A549 (cell line): Measurements from ENCODE around the gene ATOSB. TPM values are rescaled to one million over a fixed set of nuclear protein-coding genes. Genes with fewer than 3 reads are reported as not detected.
A peak's percentile ranks its signal among the peaks of the same experiment; 100 is the strongest.

Experiments used
- ATAC-seq, 2 experiments: fragments of 200-7000 bp in 1 of 2; fragments of >200 bp in 1 of 2; cut with Nextera tagmentation in 1 of 2; cut with Tn5 transposase in 1 of 2; 3 replicates each; pipeline versions ENCODE4 v1.8.0 to v1.9.1; 2018 to 2020; ENCODE audit warnings: mild to moderate bottlenecking in 1 of 2, moderate library complexity in 1 of 2
- CTCF ChIA-PET: fragments of 300-600 bp; sonication (Branson Sonifier 250); formaldehyde crosslinking; extraction: SDS; loops from one replicate; lab custom pipeline; 2021; ENCODE audit warnings: antibody characterized with exemption, inconsistent platforms; lab: Yijun Ruan, JAX
- POLR2A ChIA-PET: fragments of 350-600 bp; formaldehyde crosslinking; extraction: SDS; loops from one replicate; lab custom pipeline; 2021; ENCODE audit warnings: antibody characterized with exemption, inconsistent platforms; lab: Yijun Ruan, JAX
- DNase-seq, 2 experiments: peaks; one replicate each; pipeline versions ENCODE4 v3.0.0 to v3.0.0-alpha.2; 2011 to 2016; ENCODE audit warnings: low read depth in 1 of 2, low spot score in 1 of 2
- FAIRE-seq: peaks from 2 replicates; lab custom pipeline; 2011; peaks lifted over from hg19 to GRCh38; lab: Jason Lieb, UNC
- H3K27ac ChIP-seq, 2 experiments: fragments of >200 bp; sonication (Bioruptor Twin); formaldehyde crosslinking; 3 replicates each; pipeline ENCODE4 v1.5.1; 2016 to 2017
- H3K4me1 ChIP-seq: fragments of >200 bp; sonication (Bioruptor Twin); formaldehyde crosslinking; 3 replicates; pipeline ENCODE4 v1.6.1; 2016
- H3K4me2 ChIP-seq: fragments of >200 bp; sonication (Bioruptor Twin); formaldehyde crosslinking; 3 replicates; pipeline ENCODE4 v1.6.1; 2016
- H3K4me3 ChIP-seq: fragments of >200 bp; sonication (Bioruptor Twin); formaldehyde crosslinking; 3 replicates; pipeline ENCODE4 v1.5.1; 2016
- H3K9me3 ChIP-seq: fragments of >200 bp; sonication (Bioruptor Twin); formaldehyde crosslinking; 3 replicates; pipeline ENCODE4 v1.6.1; 2016
- EHF ChIP-seq: fragments of 250-450 bp; sonication (Bioruptor Pico); IDR thresholded peaks from 2 replicates; pipeline ENCODE4 v1.5.0; 2020; ENCODE audit warnings: mild to moderate bottlenecking
- FOSB ChIP-seq: fragments of 250-450 bp; sonication (Bioruptor Pico); IDR thresholded peaks from 2 replicates; pipeline ENCODE4 v1.5.0; 2020; ENCODE audit warnings: mild to moderate bottlenecking, moderate library complexity
- GATA3 ChIP-seq: IDR thresholded peaks from 2 replicates; pipeline ENCODE4 v1.6.1; 2012; ENCODE audit warnings: borderline replicate concordance
- KDM1A ChIP-seq: fragments of 200-600 bp; sonication (generic); IDR thresholded peaks from 2 replicates; pipeline ENCODE4 v1.6.1; 2016; ENCODE audit warnings: low read depth, mild to moderate bottlenecking
- NFE2L2 ChIP-seq: fragments of 150-350 bp; conservative IDR thresholded peaks from 2 replicates; pipeline ENCODE4 v1.6.1; 2014; ENCODE audit warnings: low read length
- POLR2AphosphoS2 ChIP-seq: conservative IDR thresholded peaks from 2 replicates; pipeline ENCODE4 v1.6.1; 2012; ENCODE audit warnings: low read length, improper control_type of control experiment, inconsistent platforms
- SREBF2 ChIP-seq: fragments of 450-650 bp; IDR thresholded peaks from 2 replicates; pipeline ENCODE4 v1.6.1; 2014; ENCODE audit warnings: mild to moderate bottlenecking, moderate library complexity
- ZNF302 ChIP-seq: fragments of 250-450 bp; sonication (Bioruptor Pico); IDR thresholded peaks from 2 replicates; pipeline ENCODE4 v1.9.0; 2021; ENCODE audit warnings: inconsistent platforms, mild to moderate bottlenecking, moderate library complexity
- ZSCAN20 ChIP-seq: fragments of 250-450 bp; sonication (Bioruptor Pico); IDR thresholded peaks from 2 replicates; pipeline ENCODE4 v1.8.0; 2022; ENCODE audit warnings: mild to moderate bottlenecking, moderate library complexity
- WGBS: methylation state at CpG from one replicate; pipeline ENCODE4 v1.1.6; 2017; ENCODE audit errors: missing lambda C conversion rate; 5-methylcytosine and 5-hydroxymethylcytosine counted together
- polyA plus RNA-seq, 4 experiments: library from polyadenylated mRNA; depleted of rRNA in 3 of 4; stranded (reverse); fragments of >200 nt; fragmentation: RNase III in 1 of 4; extraction: RNeasy Plus Mini Kit Qiagen cat#74134 plus additional on column Dnase treatment in 1 of 4; gene quantifications; 2 replicates in 3 of 4; 3 replicates in 1 of 4; pipeline ENCODE4 v1.2.3, GENCODE V29; 2011 to 2017
- TF ChIP-seq, protein P1 (sequence below): IDR thresholded peaks from 2 replicates; pipeline ENCODE4 v1.6.1; 2012; ENCODE audit warnings: low read depth, borderline replicate concordance
- TF ChIP-seq, protein P2 (sequence below): fragments of 200-600 bp; sonication (generic); IDR thresholded peaks from 2 replicates; pipeline ENCODE4 v1.6.1; 2016; ENCODE audit warnings: antibody characterized with exemption, mild to moderate bottlenecking, moderate library complexity

The ATOSB gene
- polyA plus RNA-seq, 2 of the 4 experiments (the other 2 are of a cell fraction): 11.8 to 14.0 TPM

DNA sequence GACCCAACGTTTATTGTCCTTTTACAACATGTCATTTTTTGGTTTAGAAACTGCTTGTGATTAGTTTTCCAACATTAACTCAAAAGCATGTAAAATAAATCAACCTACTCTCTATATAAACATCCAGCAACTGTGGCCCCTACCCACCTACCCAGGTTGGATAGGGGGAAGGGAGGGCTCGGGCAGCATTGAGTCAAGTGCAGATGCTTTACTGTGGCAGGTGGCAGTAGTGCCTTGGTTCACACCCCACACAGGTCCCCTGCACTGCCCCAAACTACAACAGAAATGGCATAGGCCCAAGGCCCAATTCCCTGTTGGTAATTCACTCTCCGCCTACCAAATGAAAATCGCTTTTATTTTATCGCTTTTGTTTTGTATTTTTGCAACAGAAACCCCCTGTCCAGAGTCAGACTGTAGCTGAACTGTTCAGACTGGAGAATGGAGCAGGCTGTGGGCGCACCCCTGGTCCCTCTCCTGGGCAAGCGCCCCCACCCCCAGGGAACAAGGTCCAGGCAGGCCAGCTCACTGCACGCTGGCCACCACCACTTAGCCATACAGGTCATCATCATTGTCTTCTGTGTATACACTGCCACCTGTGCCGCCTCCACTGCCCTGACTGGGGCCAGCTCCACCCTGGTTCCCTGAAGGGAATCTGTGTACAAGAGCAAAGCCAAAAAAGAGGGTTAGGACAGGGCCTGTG lies 58.9 kb downstream of the ATOSB start:
- ChIA-PET POLR2A (interaction anchor here (1.0 to 3.4 kb wide), 2 partner anchors 15 to 23 kb away, joined by 3 to 16 read pairs; partner anchors contain the start of genes FANCG and VCP), CTCF (interaction anchor here (0.6 to 1.6 kb wide), 4 partner anchors 13 to 157 kb away, joined by 3 to 8 read pairs (median 4); partner anchors contain the start of gene VCP)
- 91% methylated on average over 8 of the region's 9 CpGs for WGBS
- ATAC-seq (peak in 1 of 2 experiments; percentile 43; a peak in 4 of 6 replicates), FAIRE-seq (no peak), DNase-seq (no peak)
- Histone ChIP-seq H3K4me1 (no peaks in the 10 kb centered on the region), H3K4me3 (no peak overlapping the region), H3K4me2 (no peak overlapping the region), H3K9me3 (no peaks in the 10 kb centered on the region), H3K27ac (no peak overlapping the region)
- no peak for TF ChIP-seq NFE2L2
- no peak for TF ChIP-seq SREBF2
- TF ChIP-seq EHF: no peak
- TF ChIP-seq, protein P1, sequence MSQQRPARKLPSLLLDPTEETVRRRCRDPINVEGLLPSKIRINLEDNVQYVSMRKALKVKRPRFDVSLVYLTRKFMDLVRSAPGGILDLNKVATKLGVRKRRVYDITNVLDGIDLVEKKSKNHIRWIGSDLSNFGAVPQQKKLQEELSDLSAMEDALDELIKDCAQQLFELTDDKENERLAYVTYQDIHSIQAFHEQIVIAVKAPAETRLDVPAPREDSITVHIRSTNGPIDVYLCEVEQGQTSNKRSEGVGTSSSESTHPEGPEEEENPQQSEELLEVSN: no peak
- no peak for TF ChIP-seq GATA3

DNA sequence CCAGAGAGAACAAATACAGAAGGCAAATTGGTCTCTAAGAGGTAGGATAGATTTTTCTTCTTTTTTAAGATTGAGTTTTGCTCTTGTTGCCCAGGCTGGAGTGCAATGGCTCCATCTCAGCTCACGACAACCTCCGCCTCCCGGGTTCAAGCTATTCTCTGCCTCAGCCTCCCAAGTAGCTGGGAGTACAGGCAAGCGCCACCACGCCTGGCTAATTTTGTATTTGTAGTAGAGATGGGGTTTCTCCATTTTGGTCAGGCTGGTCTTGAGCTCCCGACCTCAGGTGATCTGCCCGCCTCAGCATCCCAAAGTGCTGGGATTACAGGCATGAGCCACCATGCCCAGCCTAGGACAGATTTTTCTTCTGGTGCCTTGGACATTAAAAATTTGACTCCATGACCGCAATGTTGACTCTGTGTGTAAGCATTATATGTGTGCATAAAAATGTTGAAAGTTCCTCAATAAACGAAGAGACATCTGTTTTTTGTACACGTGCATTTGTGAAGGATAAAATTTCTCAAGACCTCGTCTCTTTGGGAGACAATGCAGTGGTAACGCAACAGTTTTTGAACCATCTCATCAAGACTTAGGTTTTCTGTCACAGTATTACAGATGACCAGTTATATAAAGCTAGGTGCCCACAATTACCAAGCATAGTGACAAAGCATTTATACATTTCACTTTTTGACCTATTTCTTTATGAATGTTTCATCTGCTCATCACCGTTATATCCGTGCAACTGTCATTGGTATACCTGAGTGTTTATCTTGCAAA lies 60.6 kb downstream of the ATOSB start:
- TF ChIP-seq POLR2AphosphoS2: peak; percentile 39; the same call in 1 of the 2 replicates
- TF ChIP-seq ZNF302 (CRISPR knock-in tag): no peak
- Histone ChIP-seq H3K4me1 (no peaks in the 10 kb centered on the region), H3K4me3 (no peak overlapping the region), H3K27ac (no peak overlapping the region), H3K9me3 (no peaks in the 10 kb centered on the region), H3K4me2 (no peak overlapping the region)
- FAIRE-seq: no peak
- DNase-seq: no peak
- WGBS: 93% methylated on average over 14 of the region's 14 CpGs
- no peak for ATAC-seq
- CTCF ChIA-PET: interaction anchor here (1.3 to 2.3 kb wide), 2 partner anchors 9 to 155 kb away, joined by 4 to 8 read pairs; no protein-coding TSS in a partner anchor
- POLR2A ChIA-PET: interaction anchor here (3.4 kb wide), 1 partner anchor 17 kb away, joined by 16 read pairs; the partner anchor contains the start of gene VCP

DNA sequence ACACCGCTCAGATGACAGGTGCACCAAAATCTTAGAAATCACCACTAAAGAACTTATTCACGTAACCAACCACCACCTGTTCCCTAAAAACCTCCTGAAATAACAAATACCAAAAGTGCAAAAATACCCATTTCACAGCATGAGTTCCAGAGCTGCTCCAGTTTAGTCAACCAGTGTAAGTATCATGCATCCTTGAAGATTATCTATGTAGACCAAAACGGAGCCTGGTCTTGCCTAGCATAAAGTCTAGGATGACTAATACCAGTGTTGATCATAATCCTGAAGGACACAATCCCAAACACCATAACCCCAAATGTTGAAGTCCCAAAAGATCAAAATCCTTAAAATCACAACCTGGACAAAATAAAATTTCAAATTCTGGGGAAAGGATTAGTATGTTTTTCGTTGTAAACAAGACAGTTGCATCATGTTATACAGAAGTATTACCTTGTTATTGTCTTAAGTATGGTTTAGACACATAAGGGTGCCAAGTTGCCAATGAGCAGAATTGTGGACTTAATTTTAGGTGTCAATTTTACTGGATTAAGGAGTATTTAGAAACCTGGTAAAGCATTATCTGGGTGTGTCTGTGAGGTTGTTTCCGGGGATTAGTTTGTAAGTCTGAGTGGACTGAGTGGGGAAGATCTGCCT lies 61.4 kb downstream of the ATOSB start:
- no peak for FAIRE-seq
- H3K4me3 ChIP-seq: no peak overlapping the region
- 51% methylated on average over 5 of the region's 5 CpGs for WGBS
- H3K9me3 ChIP-seq: no peaks in the 10 kb centered on the region
- H3K4me2 ChIP-seq: no peak overlapping the region
- TF ChIP-seq ZSCAN20 (no peak), POLR2AphosphoS2 (peak; percentile 59; the same call in 1 of the 2 replicates), FOSB (CRISPR knock-in tag) (peak; percentile 11; the same call in 1 of the 2 replicates), KDM1A (no peak)
- TF ChIP-seq, protein P2, sequence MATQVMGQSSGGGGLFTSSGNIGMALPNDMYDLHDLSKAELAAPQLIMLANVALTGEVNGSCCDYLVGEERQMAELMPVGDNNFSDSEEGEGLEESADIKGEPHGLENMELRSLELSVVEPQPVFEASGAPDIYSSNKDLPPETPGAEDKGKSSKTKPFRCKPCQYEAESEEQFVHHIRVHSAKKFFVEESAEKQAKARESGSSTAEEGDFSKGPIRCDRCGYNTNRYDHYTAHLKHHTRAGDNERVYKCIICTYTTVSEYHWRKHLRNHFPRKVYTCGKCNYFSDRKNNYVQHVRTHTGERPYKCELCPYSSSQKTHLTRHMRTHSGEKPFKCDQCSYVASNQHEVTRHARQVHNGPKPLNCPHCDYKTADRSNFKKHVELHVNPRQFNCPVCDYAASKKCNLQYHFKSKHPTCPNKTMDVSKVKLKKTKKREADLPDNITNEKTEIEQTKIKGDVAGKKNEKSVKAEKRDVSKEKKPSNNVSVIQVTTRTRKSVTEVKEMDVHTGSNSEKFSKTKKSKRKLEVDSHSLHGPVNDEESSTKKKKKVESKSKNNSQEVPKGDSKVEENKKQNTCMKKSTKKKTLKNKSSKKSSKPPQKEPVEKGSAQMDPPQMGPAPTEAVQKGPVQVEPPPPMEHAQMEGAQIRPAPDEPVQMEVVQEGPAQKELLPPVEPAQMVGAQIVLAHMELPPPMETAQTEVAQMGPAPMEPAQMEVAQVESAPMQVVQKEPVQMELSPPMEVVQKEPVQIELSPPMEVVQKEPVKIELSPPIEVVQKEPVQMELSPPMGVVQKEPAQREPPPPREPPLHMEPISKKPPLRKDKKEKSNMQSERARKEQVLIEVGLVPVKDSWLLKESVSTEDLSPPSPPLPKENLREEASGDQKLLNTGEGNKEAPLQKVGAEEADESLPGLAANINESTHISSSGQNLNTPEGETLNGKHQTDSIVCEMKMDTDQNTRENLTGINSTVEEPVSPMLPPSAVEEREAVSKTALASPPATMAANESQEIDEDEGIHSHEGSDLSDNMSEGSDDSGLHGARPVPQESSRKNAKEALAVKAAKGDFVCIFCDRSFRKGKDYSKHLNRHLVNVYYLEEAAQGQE: no peak
- TF ChIP-seq, all 56 proteins: peak for 2
- ATAC-seq: no peak
- no peak overlapping the region for H3K27ac ChIP-seq
- H3K4me1 ChIP-seq: no peaks in the 10 kb centered on the region
- CTCF ChIA-PET: interaction anchor here (0.7 to 2.3 kb wide), 5 partner anchors 9 to 353 kb away, joined by 3 to 8 read pairs (median 4); no protein-coding TSS in a partner anchor
- DNase-seq: no peak
- POLR2A ChIA-PET: interaction anchor here (0.9 kb wide), 1 partner anchor 18 kb away, joined by 3 read pairs; the partner anchor contains the start of gene VCP

Other genes with a start within 250 kb of the ATOSB start
- 0.01 TPM in 1 of 2 replicates, not detected in the other for gene PHF24, start 157.6 kb downstream of the ATOSB start, polyA plus RNA-seq (2011; rRNA removed)
- not detected in 3 replicates for gene PHF24, start 157.6 kb downstream of the ATOSB start, polyA plus RNA-seq (2017; fragmentation: RNase III; extraction: RNeasy Plus Mini Kit Qiagen cat#74134 plus additional on column Dnase treatment)
- 0.72 and 1.6 TPM in 2 replicates for gene DNAJB5, start 126.1 kb downstream of the ATOSB start, polyA plus RNA-seq (2011; rRNA removed)
- 3.1 to 4.4 TPM (median 3.9 TPM) in 3 replicates for gene DNAJB5, start 126.1 kb downstream of the ATOSB start, polyA plus RNA-seq (2017; fragmentation: RNase III; extraction: RNeasy Plus Mini Kit Qiagen cat#74134 plus additional on column Dnase treatment)
- gene VCP, start 43.2 kb downstream of the ATOSB start, polyA plus RNA-seq (2011; rRNA removed): 428 and 543 TPM in 2 replicates
- gene VCP, start 43.2 kb downstream of the ATOSB start, polyA plus RNA-seq (2017; fragmentation: RNase III; extraction: RNeasy Plus Mini Kit Qiagen cat#74134 plus additional on column Dnase treatment): 376 to 390 TPM (median 380 TPM) in 3 replicates
- 34.9 and 39.7 TPM in 2 replicates for gene FANCG, start 35.9 kb downstream of the ATOSB start, polyA plus RNA-seq (2011; rRNA removed)
- 50.3 to 53.5 TPM (median 53.5 TPM) in 3 replicates for gene FANCG, start 35.9 kb downstream of the ATOSB start, polyA plus RNA-seq (2017; fragmentation: RNase III; extraction: RNeasy Plus Mini Kit Qiagen cat#74134 plus additional on column Dnase treatment)
- gene PIGO, start 19.3 kb downstream of the ATOSB start, polyA plus RNA-seq (2011; rRNA removed): 50.4 and 60.0 TPM in 2 replicates
- 39.6 to 47.0 TPM (median 45.3 TPM) in 3 replicates for gene PIGO, start 19.3 kb downstream of the ATOSB start, polyA plus RNA-seq (2017; fragmentation: RNase III; extraction: RNeasy Plus Mini Kit Qiagen cat#74134 plus additional on column Dnase treatment)
- 196 and 230 TPM in 2 replicates for gene STOML2, start 12.7 kb downstream of the ATOSB start, polyA plus RNA-seq (2011; rRNA removed)
- 180 to 191 TPM (median 189 TPM) in 3 replicates for gene STOML2, start 12.7 kb downstream of the ATOSB start, polyA plus RNA-seq (2017; fragmentation: RNase III; extraction: RNeasy Plus Mini Kit Qiagen cat#74134 plus additional on column Dnase treatment)
- gene UNC13B, start 46.1 kb upstream of the ATOSB start, polyA plus RNA-seq (2011; rRNA removed): 17.8 and 24.0 TPM in 2 replicates
- gene UNC13B, start 46.1 kb upstream of the ATOSB start, polyA plus RNA-seq (2017; fragmentation: RNase III; extraction: RNeasy Plus Mini Kit Qiagen cat#74134 plus additional on column Dnase treatment): 9.9 to 11.0 TPM (median 11.0 TPM) in 3 replicates